DOHH2 (cell line): Measurements from ENCODE around the gene DOK7.

ENCODE experiments used
- H3F3A ChIP-seq: fragments of 200-600 bp; sonication (generic), shearing (Covaris generic); 2 replicates; pipeline ENCODE4 v1.6.0; 2016; ENCODE audit warnings: antibody characterized with exemption, mild to moderate bottlenecking; ENCODE audit not compliant: control insufficient read depth, insufficient read depth
- H3K27ac ChIP-seq: fragments of 200-600 bp; sonication (generic); 2 replicates; pipeline ENCODE4 v1.5.1; 2014; ENCODE audit warnings: low read depth, mild to moderate bottlenecking, low read length, moderate library complexity
- H3K27me3 ChIP-seq: fragments of 200-600 bp; sonication (generic); 2 replicates; pipeline ENCODE4 v1.6.1; 2014; ENCODE audit warnings: mild to moderate bottlenecking, low read length, mixed read lengths; ENCODE audit not compliant: control insufficient read depth
- H3K36me3 ChIP-seq: fragments of 200-600 bp; sonication (generic); 2 replicates; pipeline ENCODE4 v1.6.1; 2014; ENCODE audit warnings: mild to moderate bottlenecking, low read length, moderate library complexity, mixed read lengths; ENCODE audit not compliant: control insufficient read depth
- H3K4me1 ChIP-seq: fragments of 200-600 bp; sonication (generic); 2 replicates; pipeline ENCODE4 v1.6.1; 2014; ENCODE audit warnings: mild to moderate bottlenecking, low read length, mixed read lengths; ENCODE audit not compliant: control insufficient read depth
- H3K4me2 ChIP-seq: fragments of 200-600 bp; sonication (generic); 2 replicates; pipeline ENCODE4 v1.6.0; 2014; ENCODE audit warnings: mild to moderate bottlenecking, low read length, moderate library complexity
- H3K4me3 ChIP-seq: fragments of 200-600 bp; sonication (generic); 2 replicates; pipeline ENCODE4 v1.5.1; 2014; ENCODE audit warnings: mild to moderate bottlenecking, low read length, mixed read lengths
- H3K79me2 ChIP-seq: fragments of 200-600 bp; sonication (generic); 2 replicates; pipeline ENCODE4 v1.6.1; 2014; ENCODE audit warnings: mild to moderate bottlenecking, low read length, mixed read lengths; ENCODE audit not compliant: control insufficient read depth
- H3K9me2 ChIP-seq: fragments of 200-600 bp; sonication (generic); replicated peaks from 2 replicates; pipeline ENCODE4 v1.6.1; 2014; ENCODE audit warnings: mild to moderate bottlenecking, low read length, mixed read lengths; ENCODE audit not compliant: control insufficient read depth
- H3K9me3 ChIP-seq: fragments of 200-600 bp; sonication (generic); 2 replicates; pipeline ENCODE4 v1.6.1; 2014; ENCODE audit warnings: antibody characterized with exemption, low read length, mixed read lengths; ENCODE audit not compliant: control insufficient read depth, insufficient read depth
- H4K20me1 ChIP-seq: fragments of 200-600 bp; sonication (generic); 2 replicates; pipeline ENCODE4 v1.6.0; 2014; ENCODE audit warnings: low read depth, mild to moderate bottlenecking, antibody characterized with exemption, low read length, moderate library complexity; ENCODE audit not compliant: control insufficient read depth, insufficient read depth
- CTCF ChIP-seq: fragments of 200-600 bp; sonication (generic); IDR thresholded peaks from one replicate; pipeline ENCODE4 v1.5.1; 2014; ENCODE audit warnings: antibody characterized with exemption, mild to moderate bottlenecking, low read depth, low read length; ENCODE audit not compliant: poor library complexity, severe bottlenecking
- EZH2phosphoT487 ChIP-seq: fragments of 200-600 bp; sonication (generic); IDR thresholded peaks from 2 replicates; pipeline ENCODE4 v1.6.1; 2017; ENCODE audit warnings: borderline replicate concordance, mild to moderate bottlenecking, antibody characterized with exemption, low read length, moderate library complexity, mixed read lengths

The DOK7 gene

DNA sequence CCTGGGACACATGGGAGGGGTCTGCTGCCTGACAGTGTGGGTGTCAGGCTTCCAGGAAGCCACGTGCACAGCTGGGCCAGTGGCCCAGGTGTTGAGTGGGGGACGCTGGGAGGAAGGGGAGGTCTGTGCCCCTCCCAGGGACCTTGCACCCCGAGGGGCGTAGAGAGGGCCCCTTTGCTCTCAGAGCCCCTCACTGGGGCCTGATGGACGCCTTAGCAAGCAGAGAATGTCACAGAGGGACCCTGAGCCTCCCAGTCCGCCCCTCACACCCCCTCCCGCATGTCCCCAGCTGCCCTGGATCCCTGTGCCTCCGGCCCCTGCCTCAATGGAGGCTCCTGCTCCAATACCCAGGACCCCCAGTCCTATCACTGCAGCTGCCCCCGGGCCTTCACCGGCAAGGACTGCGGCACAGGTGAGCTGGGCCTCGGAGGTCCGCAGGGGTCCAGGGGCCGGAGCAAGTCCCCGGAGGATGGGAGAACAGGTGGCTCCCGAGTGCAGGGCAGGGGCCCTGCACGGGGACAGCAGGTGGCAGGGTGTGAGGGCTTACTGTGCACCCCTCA, 19.3 kb upstream of the DOK7 start:
- no peak overlapping the region for H3K4me3 ChIP-seq
- no peaks in the 10 kb centered on the region for H3K79me2 ChIP-seq
- H4K20me1 ChIP-seq, result no peaks in the 10 kb centered on the region
- H3K4me1 ChIP-seq, result no peaks in the 10 kb centered on the region
- H3K9me3 ChIP-seq, result no peaks in the 10 kb centered on the region
- H3K27ac ChIP-seq, result no peak overlapping the region
- H3K9me2 ChIP-seq, result no peaks in the 10 kb centered on the region
- H3K27me3 ChIP-seq, result no peaks in the 10 kb centered on the region
- TF ChIP-seq CTCF (peak; percentile 52), EZH2phosphoT487 (no peak)
- no peaks in the 10 kb centered on the region for H3F3A ChIP-seq
- H3K4me2 ChIP-seq, result no peak overlapping the region
- no peaks in the 10 kb centered on the region for H3K36me3 ChIP-seq

- H3K36me3 ChIP-seq, result no peaks in the 10 kb centered on the region
- TF ChIP-seq CTCF (no peak), EZH2phosphoT487 (no peak)
- H3K4me3 ChIP-seq, result no peak overlapping the region
- no peaks in the 10 kb centered on the region for H3F3A ChIP-seq
- H3K4me2 ChIP-seq, result no peak overlapping the region
- no peaks in the 10 kb centered on the region for H4K20me1 ChIP-seq
- no peak overlapping the region for H3K27ac ChIP-seq
- H3K27me3 ChIP-seq, result no peaks in the 10 kb centered on the region
- H3K9me2 ChIP-seq, result no peaks in the 10 kb centered on the region
- no peaks in the 10 kb centered on the region for H3K79me2 ChIP-seq
- H3K9me3 ChIP-seq, result no peaks in the 10 kb centered on the region
- H3K4me1 ChIP-seq, result no peaks in the 10 kb centered on the region
Observed at GRCh38 chr4:3444351-3445110, 18.6 kb upstream of the DOK7 start.

GRCh38 chr4:3445111-3445820, 17.8 kb upstream of the DOK7 start:
- H3K9me2 ChIP-seq, result no peaks in the 10 kb centered on the region
- H3K27ac ChIP-seq, result no peak overlapping the region
- H3F3A ChIP-seq, result no peaks in the 10 kb centered on the region
- no peak overlapping the region for H3K4me3 ChIP-seq
- no peaks in the 10 kb centered on the region for H4K20me1 ChIP-seq
- H3K36me3 ChIP-seq, result no peaks in the 10 kb centered on the region
- no peak for TF ChIP-seq EZH2phosphoT487
- no peaks in the 10 kb centered on the region for H3K4me1 ChIP-seq
- no peaks in the 10 kb centered on the region for H3K9me3 ChIP-seq
- no peaks in the 10 kb centered on the region for H3K79me2 ChIP-seq
- H3K4me2 ChIP-seq, result no peak overlapping the region
- no peaks in the 10 kb centered on the region for H3K27me3 ChIP-seq
